HG02981 (cell line): ENCODE measurements around the gene RNASEL.

ENCODE experiments used
- ATAC-seq: cut with Tn5 transposase; IDR thresholded peaks from one replicate; pipeline ENCODE4 v1.9.1; 2021; ENCODE audit warnings: mild to moderate bottlenecking, moderate library complexity; ENCODE audit not compliant: unreplicated experiment

The RNASEL gene

DNA sequence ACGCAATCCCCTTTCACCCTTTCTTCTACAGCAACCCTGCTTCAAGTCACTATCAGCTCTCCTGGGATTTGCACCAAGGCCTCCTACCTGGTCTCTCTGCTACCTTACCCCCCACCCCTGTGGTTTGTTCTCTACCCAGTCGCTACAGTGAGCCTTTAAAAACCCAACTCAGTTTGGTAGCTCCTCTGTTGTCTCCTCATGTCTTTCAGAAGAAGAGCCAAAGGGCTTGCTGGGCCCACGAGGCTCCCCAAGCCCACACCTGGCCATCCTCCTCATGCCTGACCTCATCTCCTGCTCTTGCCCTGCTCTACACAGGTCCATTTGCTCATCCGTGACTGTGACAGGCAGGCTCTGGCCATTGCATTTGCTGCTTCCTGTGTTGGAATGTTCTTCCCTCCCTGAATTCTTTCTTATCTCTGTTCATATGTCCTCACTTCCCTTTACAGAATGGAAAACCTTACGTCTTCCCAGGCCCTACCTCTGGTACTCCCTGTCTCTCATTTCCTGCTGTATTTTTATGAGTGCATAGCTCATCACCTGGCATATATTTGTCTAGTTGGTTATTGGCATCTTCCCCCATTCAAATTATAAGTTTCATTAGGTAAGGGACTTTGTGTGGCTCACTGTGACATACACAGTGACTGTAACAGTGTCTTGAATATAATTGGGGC lies 11.8 kb upstream of the RNASEL start:
- ATAC-seq, result no peak

DNA sequence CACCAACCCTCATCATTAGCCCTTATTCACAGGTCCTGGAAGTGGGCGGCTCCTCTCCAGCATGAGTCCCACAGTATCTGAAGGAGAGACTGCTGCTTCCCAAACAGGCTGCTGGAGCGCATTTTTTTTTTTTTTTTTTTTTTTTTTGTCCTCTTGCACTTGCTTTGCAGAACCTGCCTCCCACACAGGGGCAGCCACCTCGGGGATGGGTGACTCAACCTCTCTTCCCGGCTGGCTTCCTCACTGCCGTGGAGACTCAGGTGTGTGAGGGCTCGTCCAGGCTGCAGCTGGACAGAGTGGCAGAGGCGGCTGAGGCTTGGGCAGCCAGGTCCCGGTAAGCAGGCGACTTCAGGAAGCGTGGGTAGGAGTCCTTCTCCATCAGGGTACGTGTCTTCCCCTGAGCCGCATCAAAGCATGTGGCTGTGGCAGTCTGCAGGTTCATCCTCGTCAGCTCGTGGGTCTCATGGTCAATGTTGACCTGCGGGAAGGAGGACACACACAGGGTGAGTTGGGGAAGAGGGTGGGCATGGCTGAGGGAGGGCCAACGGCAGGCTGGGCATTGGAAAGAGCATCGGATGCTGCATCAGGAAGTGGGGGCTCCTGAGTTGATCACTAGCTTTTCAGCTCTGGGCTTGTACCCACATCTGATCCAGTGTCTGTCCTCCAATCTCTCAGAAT lies 11.1 kb upstream of the RNASEL start:
- no peak for ATAC-seq

DNA sequence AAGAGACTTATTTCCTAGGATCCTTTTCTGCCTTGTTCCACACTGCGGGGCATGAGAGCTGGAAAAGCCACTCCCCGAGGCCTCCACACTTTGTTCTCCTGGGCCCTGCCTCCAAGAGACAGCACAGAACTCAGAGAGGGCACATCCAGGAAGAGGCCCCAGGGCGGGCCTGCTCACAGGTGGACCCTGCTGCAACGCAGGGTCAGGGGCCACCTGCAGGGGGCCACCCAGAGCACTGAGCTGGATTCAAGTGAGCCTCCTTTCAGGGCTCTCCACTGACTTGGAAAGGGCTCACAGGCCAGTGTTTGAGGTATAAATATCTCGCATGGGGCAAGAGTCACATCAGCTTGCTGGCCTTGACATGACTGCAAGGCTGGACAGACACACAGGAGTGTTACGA lies 10.3 kb upstream of the RNASEL start:
- no peak for ATAC-seq

GRCh38 chr1:182598296-182598695 lies 9.2 kb upstream of the RNASEL start:
- ATAC-seq, result no peak

- no peak for ATAC-seq
Observed at GRCh38 chr1:182596934-182597333, 7.9 kb upstream of the RNASEL start.

DNA sequence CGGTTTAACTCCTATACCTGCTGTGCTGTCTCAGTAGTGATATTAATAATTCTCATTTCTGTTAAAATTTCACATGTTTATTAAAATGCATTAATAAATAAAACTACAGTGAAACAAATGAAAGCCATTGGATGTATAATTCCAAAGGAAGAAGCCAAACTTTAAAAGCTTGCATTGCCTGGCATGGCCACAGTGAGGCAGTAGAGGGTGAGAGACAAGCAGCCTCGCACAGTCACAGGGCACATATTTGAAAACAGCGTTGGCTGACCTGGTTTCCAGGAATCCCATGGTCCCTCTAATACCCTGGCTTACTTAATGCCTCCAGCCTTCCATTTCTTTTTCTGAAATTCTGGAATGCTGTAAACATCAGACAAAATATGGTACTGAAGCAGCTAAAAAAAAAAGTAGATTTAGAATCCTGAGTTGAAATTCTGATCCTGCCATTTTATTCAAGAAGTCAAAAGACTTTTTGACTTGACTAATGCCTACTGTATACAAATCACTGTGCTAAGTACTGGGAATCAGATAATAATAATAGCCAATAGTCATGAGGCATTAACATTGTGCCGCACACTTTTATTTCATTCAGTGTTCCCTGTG lies 6.7 kb upstream of the RNASEL start:
- no peak for ATAC-seq

GRCh38 chr1:182589931-182590330 lies 875 bp upstream of the RNASEL start:
- ATAC-seq, result no peak

- no peak for ATAC-seq
Observed at GRCh38 chr1:182589520-182589919, 464 bp upstream of the RNASEL start.

DNA sequence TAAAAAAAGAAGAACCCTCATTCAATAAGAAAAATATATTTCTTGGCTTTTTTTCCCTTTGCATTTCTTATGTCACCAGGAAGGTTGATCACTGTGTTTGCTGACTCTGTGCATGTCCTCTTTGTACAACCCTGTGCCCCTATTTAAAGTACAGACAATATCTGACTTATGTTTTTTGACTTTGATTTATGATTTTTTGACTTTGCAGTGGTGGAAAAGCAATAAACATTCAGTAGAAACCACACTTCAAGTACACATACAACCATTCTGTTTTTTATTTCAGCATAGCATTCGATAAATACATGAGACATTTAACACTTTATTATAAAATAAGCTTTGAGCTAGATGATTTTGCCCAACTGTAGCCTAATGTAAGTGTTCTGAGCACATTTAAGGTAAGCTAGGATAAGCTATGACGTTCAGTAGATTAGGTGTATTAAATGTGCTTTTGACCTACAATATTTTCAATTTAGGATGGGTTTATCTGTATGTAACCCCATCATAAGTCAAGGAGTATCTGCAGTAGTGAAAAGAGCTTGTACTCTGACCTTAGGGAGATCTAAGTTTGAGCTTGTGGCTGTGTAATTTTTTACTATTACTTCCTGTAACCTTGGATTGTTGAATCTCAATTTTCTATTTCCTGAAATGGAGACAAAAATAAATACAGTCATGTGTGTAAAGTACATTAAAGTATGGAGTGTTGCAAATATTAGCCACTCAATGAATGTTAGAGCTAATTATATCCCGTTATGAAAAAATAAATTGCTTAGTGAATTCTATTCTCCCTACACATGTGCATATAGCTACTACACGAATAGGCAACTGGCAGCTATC lies 1.2 kb downstream of the RNASEL start:
- no peak for ATAC-seq

DNA sequence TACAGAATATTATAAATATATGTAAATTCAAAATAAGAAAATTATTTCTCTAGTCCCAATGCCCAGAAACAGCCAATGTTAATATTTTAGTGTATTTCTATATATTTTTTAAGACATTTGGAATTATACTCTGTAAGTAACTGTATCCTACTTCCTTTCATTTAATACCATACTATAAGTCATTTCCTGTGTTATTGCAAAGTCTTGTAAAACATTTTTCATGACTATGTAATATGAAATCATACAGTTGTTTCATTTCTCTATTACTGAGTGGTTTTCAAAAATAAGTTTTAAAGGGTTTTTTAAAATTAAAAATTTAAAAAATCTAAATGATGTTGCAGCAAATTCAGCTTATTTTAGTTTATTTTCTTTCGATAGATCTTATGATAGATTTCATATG lies 2.0 kb downstream of the RNASEL start:
- no peak for ATAC-seq

DNA sequence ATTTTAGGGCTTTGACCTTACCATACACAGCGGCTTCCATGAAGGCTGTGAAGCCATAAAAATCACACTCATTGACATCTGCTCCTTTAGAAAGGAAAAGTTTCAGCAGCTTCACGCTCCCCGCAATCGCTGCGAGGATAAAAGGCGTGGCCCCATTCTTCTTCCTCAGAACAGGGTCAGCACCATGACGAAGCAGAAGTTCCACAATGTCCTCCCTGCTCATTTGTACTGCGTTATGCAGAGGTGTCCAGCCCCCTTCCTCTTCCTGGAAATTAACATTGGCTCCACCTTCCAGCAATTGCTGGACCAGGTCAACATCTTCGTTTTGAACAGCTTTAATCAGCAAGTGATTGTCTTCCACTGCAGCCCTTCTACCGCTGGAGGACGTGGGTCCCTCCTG lies 2.7 kb downstream of the RNASEL start:
- ATAC-seq, result no peak

DNA sequence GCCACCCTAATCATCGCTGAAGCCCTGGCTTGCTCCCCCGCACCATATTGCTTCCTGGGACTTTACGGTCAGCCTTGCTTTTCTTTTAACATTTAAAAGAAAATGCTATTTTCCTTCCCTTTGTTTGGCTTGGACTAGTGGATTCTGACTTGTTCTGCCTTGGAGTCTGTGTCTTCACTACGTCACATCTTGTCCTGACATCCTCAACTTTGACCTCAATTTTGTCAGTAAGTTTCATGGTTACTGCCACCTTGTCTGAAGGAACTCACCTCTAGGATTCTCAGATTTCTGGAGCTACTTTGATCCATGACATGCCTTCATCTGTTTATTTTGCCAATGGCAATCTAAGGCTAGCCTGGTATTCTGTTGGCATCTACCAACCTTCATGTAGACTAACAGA lies 4.3 kb downstream of the RNASEL start:
- no peak for ATAC-seq

DNA sequence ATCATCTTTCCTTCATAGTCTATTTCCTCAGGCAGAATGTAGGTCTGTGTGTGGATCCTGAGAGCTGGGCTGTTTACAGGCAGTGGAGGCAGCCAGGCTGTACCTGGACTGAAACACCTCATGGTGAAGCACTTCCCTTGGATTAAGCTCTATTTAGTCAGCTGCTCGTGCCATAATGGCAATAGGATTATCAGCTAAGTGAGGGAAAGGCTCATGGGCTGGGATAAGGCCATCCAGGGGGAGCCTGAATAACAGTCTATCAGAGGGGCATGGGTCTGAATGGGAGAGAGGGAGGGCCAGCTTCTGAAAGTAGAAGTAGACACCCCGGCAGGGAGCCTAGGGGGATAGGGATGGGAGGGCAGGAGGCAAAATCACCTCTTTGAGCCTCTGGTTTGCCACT lies 8.3 kb downstream of the RNASEL start:
- ATAC-seq, result no peak

GRCh38 chr1:182575540-182576149 lies 13.4 kb downstream of the RNASEL start:
- no peak for ATAC-seq

- no peak for ATAC-seq
Observed at GRCh38 chr1:182574156-182574555, 14.9 kb downstream of the RNASEL start.

DNA sequence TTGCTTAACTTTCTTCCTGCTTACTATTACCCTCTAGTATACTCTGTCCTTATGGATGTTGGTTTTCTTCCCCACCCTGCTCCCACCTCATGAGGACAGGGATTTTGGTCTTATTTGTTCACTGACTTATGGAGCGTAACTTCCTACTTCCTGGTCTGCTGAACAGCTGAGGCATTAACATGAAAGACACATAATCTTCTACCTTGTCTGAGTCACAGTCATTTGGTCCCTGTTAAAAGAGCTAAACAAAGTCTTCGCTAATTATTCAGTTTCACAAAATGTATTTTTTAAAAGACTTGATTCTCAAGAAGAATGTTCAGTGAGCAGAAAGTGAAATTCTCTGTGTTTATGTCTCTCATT lies 18.5 kb downstream of the RNASEL start:
- no peak for ATAC-seq

DNA sequence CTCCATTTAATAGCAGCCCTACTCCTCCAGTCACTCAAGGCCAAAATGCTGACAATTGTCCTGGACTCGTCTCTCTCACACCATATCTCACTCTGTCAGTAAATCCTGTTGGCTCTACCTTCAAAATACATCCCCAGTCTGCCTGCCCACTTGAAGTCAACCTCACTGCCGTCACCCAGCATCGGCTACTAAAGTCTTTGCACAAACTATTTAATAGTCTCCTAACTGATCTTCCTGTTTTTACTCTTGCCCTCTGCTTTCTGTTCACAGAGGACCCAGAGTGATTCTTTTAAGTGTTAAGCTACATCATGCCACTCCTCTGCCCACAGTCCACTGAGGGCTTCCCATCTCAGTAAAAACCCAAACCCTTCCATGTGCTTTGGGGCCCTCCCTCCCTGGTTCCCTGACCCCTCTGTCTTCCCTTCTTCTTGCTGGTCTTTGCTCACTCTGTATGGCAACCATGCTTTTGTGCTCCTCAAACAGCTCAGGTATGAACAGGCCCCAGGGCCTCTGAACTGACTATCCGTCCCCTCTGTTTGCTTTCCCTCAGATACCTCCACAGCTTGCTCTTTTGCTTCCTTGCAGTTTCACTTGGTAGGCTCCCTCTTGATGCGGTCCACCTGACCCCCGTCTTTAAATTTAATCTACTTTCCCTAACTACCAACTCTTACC lies 19.0 kb downstream of the RNASEL start:
- ATAC-seq, result no peak

DNA sequence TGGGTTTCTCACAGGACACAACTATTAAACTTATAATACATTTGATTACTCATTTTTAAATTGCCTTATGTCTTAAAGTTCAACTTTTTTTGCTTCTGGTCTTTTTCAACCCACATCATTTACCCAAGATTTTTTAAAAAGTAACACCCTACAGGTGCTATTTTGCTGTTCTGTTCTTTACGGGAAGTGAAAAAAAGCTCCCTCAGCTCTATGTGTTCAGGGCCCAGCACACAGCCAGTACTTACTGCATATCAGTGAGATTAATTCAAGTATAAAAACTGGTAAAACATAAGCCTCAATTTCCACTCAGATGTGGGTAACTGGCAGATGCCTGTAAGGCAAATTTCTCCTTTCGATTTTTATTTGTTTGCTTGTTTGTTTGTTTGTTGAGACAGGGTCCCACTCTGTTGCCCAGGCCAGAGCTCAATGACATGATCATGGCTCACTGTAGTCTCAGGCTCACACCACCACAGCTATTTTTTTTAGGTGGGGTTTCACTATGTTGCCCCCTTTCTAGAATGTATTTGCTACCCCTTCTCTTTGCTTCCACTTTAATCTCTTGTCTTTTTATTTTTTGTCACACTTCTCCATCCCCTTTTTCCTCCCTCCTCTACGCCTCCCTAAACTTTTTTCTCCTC lies 20.3 kb downstream of the RNASEL start:
- ATAC-seq, result no peak

- ATAC-seq, result no peak
Observed at GRCh38 chr1:182567629-182568028, 21.4 kb downstream of the RNASEL start.

- ATAC-seq, result no peak
Observed at GRCh38 chr1:182565537-182565936, 23.5 kb downstream of the RNASEL start.
